WTC11 (cell line): ENCODE data around the gene STXBP6. TPM values are rescaled to one million over a fixed set of nuclear protein-coding genes. Genes with fewer than 3 reads are reported as not detected.

Source experiments
- ATAC-seq: fragments of 200-7000 bp; cut with Tn5 transposase; 2 replicates; pipeline ENCODE4 v1.10.0; 2021; ENCODE audit warnings: mild to moderate bottlenecking, moderate library complexity
- CTCF ChIA-PET: fragments of 300-600 bp; sonication (Branson Sonifier 250); formaldehyde crosslinking; loops from one replicate; lab custom pipeline; 2021; ENCODE audit warnings: antibody characterized with exemption; lab: Charles Lee
- POLR2A ChIA-PET: fragments of 350-600 bp; sonication (Branson Sonifier 250); formaldehyde crosslinking; loops from one replicate; lab custom pipeline; 2021; ENCODE audit warnings: antibody characterized with exemption; lab: Charles Lee
- DNase-seq: peaks from one replicate; pipeline ENCODE4 v3.0.0; 2021; ENCODE audit warnings: low spot score
- H3K27ac Mint-ChIP-seq: 2 replicates; pipeline ENCODE4 v1.8.0; 2021; ENCODE audit warnings: mixed read lengths
- H3K27me3 Mint-ChIP-seq: 2 replicates; pipeline ENCODE4 v1.8.0; 2021; ENCODE audit warnings: low read depth, mild to moderate bottlenecking, moderate library complexity, mixed read lengths
- H3K36me3 Mint-ChIP-seq: 2 replicates; pipeline ENCODE4 v1.8.0; 2021; ENCODE audit warnings: mixed read lengths
- H3K4me1 Mint-ChIP-seq: 2 replicates; pipeline ENCODE4 v1.8.0; 2022; ENCODE audit warnings: mixed read lengths
- H3K4me3 Mint-ChIP-seq: 2 replicates; pipeline ENCODE4 v1.8.0; 2021; ENCODE audit warnings: mild to moderate bottlenecking, moderate library complexity, mixed read lengths
- H3K9me3 Mint-ChIP-seq: 2 replicates; pipeline ENCODE4 v1.8.0; 2021; ENCODE audit warnings: mixed read lengths
- AR ChIP-seq: fragments of 250-450 bp; sonication (Bioruptor Pico); IDR thresholded peaks from 2 replicates; pipeline ENCODE4 v1.9.0; 2021; ENCODE audit warnings: mild to moderate bottlenecking
- CREB1 ChIP-seq: sonication (generic); formaldehyde crosslinking; IDR thresholded peaks from 2 replicates; pipeline ENCODE4 v1.8.0; 2023; ENCODE audit warnings: mild to moderate bottlenecking, missing genetic modification reagents
- CREM ChIP-seq: sonication (generic); formaldehyde crosslinking; IDR thresholded peaks from 2 replicates; pipeline ENCODE4 v1.8.1; 2022; ENCODE audit warnings: mild to moderate bottlenecking, missing genetic modification reagents, moderate library complexity
- E2F4 ChIP-seq: sonication (generic); formaldehyde crosslinking; IDR thresholded peaks from 2 replicates; pipeline ENCODE4 v1.8.1; 2022; ENCODE audit warnings: low read depth, mild to moderate bottlenecking, moderate library complexity, missing genetic modification reagents, borderline replicate concordance
- FOXJ3 ChIP-seq: sonication (generic); formaldehyde crosslinking; IDR thresholded peaks from 2 replicates; pipeline ENCODE4 v1.9.0; 2021; ENCODE audit warnings: missing genetic modification reagents, mild to moderate bottlenecking, borderline replicate concordance
- GRHL2 ChIP-seq: fragments of 250-450 bp; sonication (Bioruptor Pico); IDR thresholded peaks from 2 replicates; pipeline ENCODE4 v1.8.0; 2022; ENCODE audit warnings: mild to moderate bottlenecking, moderate library complexity; ENCODE audit not compliant: insufficient replicate concordance, severe bottlenecking
- NFATC4 ChIP-seq: fragments of 250-450 bp; sonication (Bioruptor Pico); IDR thresholded peaks from 2 replicates; pipeline ENCODE4 v1.9.0; 2021; ENCODE audit warnings: mild to moderate bottlenecking
- NFE2L1 ChIP-seq: sonication (generic); formaldehyde crosslinking; IDR thresholded peaks from 2 replicates; pipeline ENCODE4 v1.8.1; 2023; ENCODE audit warnings: missing genetic modification reagents
- NFYB ChIP-seq: sonication (generic); formaldehyde crosslinking; conservative IDR thresholded peaks from 2 replicates; pipeline ENCODE4 v1.8.0; 2022; ENCODE audit warnings: low read depth, missing genetic modification reagents
- NR3C1 ChIP-seq: sonication (generic); formaldehyde crosslinking; conservative IDR thresholded peaks from 2 replicates; pipeline ENCODE4 v1.8.1; 2023; ENCODE audit warnings: low read depth, mild to moderate bottlenecking, missing genetic modification reagents
- PRDM15 ChIP-seq: sonication (generic); formaldehyde crosslinking; IDR thresholded peaks from 2 replicates; pipeline ENCODE4 v1.8.0; 2022; ENCODE audit warnings: missing genetic modification reagents
- RELA ChIP-seq: sonication (generic); formaldehyde crosslinking; IDR thresholded peaks from 2 replicates; pipeline ENCODE4 v1.8.1; 2022; ENCODE audit warnings: missing genetic modification reagents, mild to moderate bottlenecking, borderline replicate concordance
- SMAD3 ChIP-seq: sonication (generic); formaldehyde crosslinking; IDR thresholded peaks from 2 replicates; pipeline ENCODE4 v1.8.0; 2022; ENCODE audit warnings: missing genetic modification reagents, mild to moderate bottlenecking, borderline replicate concordance
- TEAD4 ChIP-seq: sonication (generic); formaldehyde crosslinking; IDR thresholded peaks from 2 replicates; pipeline ENCODE4 v1.8.0; 2022; ENCODE audit warnings: mild to moderate bottlenecking, missing genetic modification reagents
- ZNF121 ChIP-seq: sonication (generic); formaldehyde crosslinking; IDR thresholded peaks from 2 replicates; pipeline ENCODE4 v1.8.0; 2023; ENCODE audit warnings: missing genetic modification reagents
- ZNF219 ChIP-seq: sonication (generic); formaldehyde crosslinking; IDR thresholded peaks from 2 replicates; pipeline ENCODE4 v1.8.0; 2023; ENCODE audit warnings: missing genetic modification reagents, mild to moderate bottlenecking, borderline replicate concordance
- ZNF425 ChIP-seq: fragments of 250-450 bp; sonication (Bioruptor Pico); conservative IDR thresholded peaks from 2 replicates; pipeline ENCODE4 v1.9.0; 2021; ENCODE audit warnings: mild to moderate bottlenecking
- ZNF671 ChIP-seq: fragments of 250-450 bp; sonication (Bioruptor Pico); IDR thresholded peaks from 2 replicates; pipeline ENCODE4 v1.8.0; 2021; ENCODE audit warnings: mild to moderate bottlenecking
- ZSCAN18 ChIP-seq: fragments of 250-450 bp; sonication (Bioruptor Pico); IDR thresholded peaks from 2 replicates; pipeline ENCODE4 v2.1.2; 2022; ENCODE audit warnings: mild to moderate bottlenecking, moderate library complexity
- total RNA-seq: library from RNA; stranded (reverse); gene quantifications from 3 replicates; pipeline ENCODE4 v1.2.3, GENCODE V29; 2021

Gene STXBP6
- total RNA-seq, 1 experiment from 2014 or later, result 4.2 TPM

- no peak overlapping the region for H3K27ac Mint-ChIP-seq
- H3K9me3 Mint-ChIP-seq, result no peaks in the 10 kb centered on the region
- TF ChIP-seq TEAD4 (CRISPR knock-in tag), result no peak
- TF ChIP-seq E2F4 (CRISPR knock-in tag), result no peak
- TF ChIP-seq NR3C1 (CRISPR knock-in tag), result no peak
- TF ChIP-seq NFATC4 (CRISPR knock-in tag), result no peak
- no peak for TF ChIP-seq ZSCAN18 (CRISPR knock-in tag)
- no peak for TF ChIP-seq ZNF219 (CRISPR knock-in tag)
- no peak for TF ChIP-seq FOXJ3 (CRISPR knock-in tag)
- no peak for TF ChIP-seq CREM (CRISPR knock-in tag)
- no peak for TF ChIP-seq ZNF671 (CRISPR knock-in tag)
- TF ChIP-seq AR (CRISPR knock-in tag), result no peak
- TF ChIP-seq NFYB (CRISPR knock-in tag), result no peak
- no peak for TF ChIP-seq NFE2L1 (CRISPR knock-in tag)
- TF ChIP-seq SMAD3, result no peak
- TF ChIP-seq RELA (CRISPR knock-in tag), result no peak
- TF ChIP-seq ZNF425 (CRISPR knock-in tag), result no peak
- no peak for TF ChIP-seq GRHL2 (CRISPR knock-in tag)
- no peak for TF ChIP-seq ZNF121 (CRISPR knock-in tag)
- TF ChIP-seq CREB1 (CRISPR knock-in tag), result no peak
- ChIA-PET POLR2A (no interaction called here), CTCF (no interaction called here)
- ATAC-seq (no peak), DNase-seq (no peak)
- H3K4me3 Mint-ChIP-seq, result no peak overlapping the region
- H3K27me3 Mint-ChIP-seq, result no peaks in the 10 kb centered on the region
- no peaks in the 10 kb centered on the region for H3K4me1 Mint-ChIP-seq
- H3K36me3 Mint-ChIP-seq, result no peaks in the 10 kb centered on the region
Measured at GRCh38 chr14:24908592-24909236, 141.2 kb downstream of the STXBP6 start.

GRCh38 chr14:24904533-24904932 is 145.4 kb downstream of the STXBP6 start:
- no peak overlapping the region for H3K27ac Mint-ChIP-seq
- POLR2A ChIA-PET, result no interaction called here
- ATAC-seq, result no peak
- no peak overlapping the region for H3K4me3 Mint-ChIP-seq
- H3K36me3 Mint-ChIP-seq, result no peaks in the 10 kb centered on the region
- no peaks in the 10 kb centered on the region for H3K27me3 Mint-ChIP-seq
- no peaks in the 10 kb centered on the region for H3K4me1 Mint-ChIP-seq
- DNase-seq, result no peak
- CTCF ChIA-PET, result no interaction called here
- no peaks in the 10 kb centered on the region for H3K9me3 Mint-ChIP-seq
- TF ChIP-seq PRDM15 (CRISPR knock-in tag) (no peak), ZNF425 (CRISPR knock-in tag) (no peak)
